HCT116 (cell line): Measurements from ENCODE around the gene BTNL3. TPM values are rescaled to one million over a fixed set of nuclear protein-coding genes. Genes with fewer than 3 reads are reported as not detected.

Source experiments
- ATAC-seq: fragments of 200-7000 bp; cut with Tn5 transposase; 2 replicates; pipeline ENCODE4 v1.9.1; 2020; ENCODE audit warnings: mild to moderate bottlenecking, moderate library complexity
- BruUV-seq: library from RNA; stranded (reverse); fragments of 400-500 nt; replicated peaks from 2 replicates; lab custom pipeline; 2021; lab: Mats Ljungman, UMichigan
- CTCF ChIA-PET: fragments of 300-600 bp; sonication (Branson Sonifier 250); formaldehyde crosslinking; loops from one replicate; lab custom pipeline; 2021; ENCODE audit warnings: antibody characterized with exemption; lab: Charles Lee
- POLR2A ChIA-PET: fragments of 300-600, 350-600 bp; sonication (Branson Sonifier 250); formaldehyde crosslinking; loops from one replicate; lab custom pipeline; 2021; ENCODE audit warnings: antibody characterized with exemption; lab: Charles Lee
- RAD21 ChIA-PET, 2 experiments: fragments of 300-600 bp; sonication (Branson Sonifier 250); formaldehyde crosslinking; loops; one replicate each; lab custom pipeline; 2023; ENCODE audit warnings: low total read pairs in 2 of 2; ENCODE audit not compliant: uncharacterized antibody in 2 of 2, unreplicated experiment in 2 of 2, low non-redundant PET in 1 of 2; lab: Charles Lee
- DNase-seq: peaks from one replicate; pipeline ENCODE4 v3.0.0-alpha.2; 2010; ENCODE audit warnings: low read depth, low spot score
- H2AFZ ChIP-seq: fragments of 200-600 bp; shearing (Covaris generic), sonication (generic); 2 replicates; pipeline ENCODE4 v1.6.1; 2017; ENCODE audit warnings: low read depth, mixed run types, mixed read lengths, antibody characterized with exemption, low read length; ENCODE audit not compliant: poor library complexity, severe bottlenecking
- H3K27ac ChIP-seq: 2 replicates; pipeline ENCODE4 v1.5.1; 2012; ENCODE audit warnings: low read depth, low read length
- H3K27me3 ChIP-seq: fragments of 200-600 bp; sonication (generic); 2 replicates; pipeline ENCODE4 v1.6.1; 2016; ENCODE audit warnings: mixed run types, low read length, mixed read lengths; ENCODE audit not compliant: insufficient read depth
- H3K36me3 ChIP-seq, 2 experiments: fragments of 200-500 bp in 1 of 2; fragments of 200-600 bp in 1 of 2; sonication (Bioruptor generic) in 1 of 2; sonication (generic) in 1 of 2; 2 replicates each; pipeline versions ENCODE4 v1.5.1 to v1.6.1; 2014 to 2016; ENCODE audit warnings: low read length in 2 of 2, inconsistent platforms in 1 of 2, mixed read lengths in 1 of 2, mixed run types in 1 of 2; ENCODE audit not compliant: insufficient read depth in 2 of 2, control insufficient read depth in 1 of 2
- H3K4me1 ChIP-seq, 2 experiments: fragments of 200-600 bp in 1 of 2; sonication (generic) in 1 of 2; 2 replicates each; pipeline versions ENCODE4 v1.5.1 to v1.6.1; 2012 to 2017; ENCODE audit warnings: low read length in 2 of 2, inconsistent platforms in 1 of 2, mild to moderate bottlenecking in 1 of 2, mixed read lengths in 1 of 2, mixed run types in 1 of 2, moderate library complexity in 1 of 2; ENCODE audit not compliant: insufficient read depth in 2 of 2, control insufficient read depth in 1 of 2
- H3K4me2 ChIP-seq: fragments of 200-600 bp; sonication (generic); 2 replicates; pipeline ENCODE4 v1.6.1; 2017; ENCODE audit warnings: mixed run types, low read length, mixed read lengths
- H3K4me3 ChIP-seq, 2 experiments: fragments of 200-600 bp in 1 of 2; sonication (generic) in 1 of 2; replicated peaks in 1 of 2; 2 replicates each; pipeline ENCODE4 v1.5.1; 2011 to 2016; ENCODE audit warnings: low read length in 2 of 2, control low read depth in 1 of 2, low read depth in 1 of 2, mild to moderate bottlenecking in 1 of 2, mixed read lengths in 1 of 2, mixed run types in 1 of 2
- H3K79me2 ChIP-seq: fragments of 200-600 bp; sonication (generic); 2 replicates; pipeline ENCODE4 v1.6.1; 2017; ENCODE audit warnings: mild to moderate bottlenecking, mixed run types, low read length, moderate library complexity, mixed read lengths; ENCODE audit not compliant: insufficient read depth
- H3K9ac ChIP-seq: fragments of 200-600 bp; sonication (generic); 2 replicates; pipeline ENCODE4 v1.6.1; 2016; ENCODE audit warnings: low read length, mixed read lengths
- H3K9me2 ChIP-seq: fragments of 200-600 bp; sonication (generic), shearing (Covaris generic); 2 replicates; pipeline ENCODE4 v1.6.1; 2017; ENCODE audit warnings: mixed run types, mild to moderate bottlenecking, moderate library complexity; ENCODE audit not compliant: insufficient read depth
- H3K9me3 ChIP-seq, 2 experiments: fragments of 200-500 bp in 1 of 2; fragments of 200-600 bp in 1 of 2; sonication (Bioruptor generic) in 1 of 2; sonication (generic) in 1 of 2; 2 replicates each; pipeline ENCODE4 v1.6.1; 2014 to 2017; ENCODE audit warnings: low read length in 2 of 2, mixed read lengths in 2 of 2, inconsistent platforms in 1 of 2, low read depth in 1 of 2, mild to moderate bottlenecking in 1 of 2, mixed run types in 1 of 2, moderate library complexity in 1 of 2; ENCODE audit not compliant: control insufficient read depth in 1 of 2, insufficient read depth in 1 of 2
- H4K20me1 ChIP-seq: fragments of 200-600 bp; sonication (generic), shearing (Covaris generic); 2 replicates; pipeline ENCODE4 v1.6.1; 2017; ENCODE audit warnings: mixed run types, mild to moderate bottlenecking, moderate library complexity; ENCODE audit not compliant: insufficient read depth
- CBX3 ChIP-seq: IDR thresholded peaks from 2 replicates; pipeline ENCODE4 v1.6.1; 2012; ENCODE audit warnings: low read depth
- CEBPB ChIP-seq: IDR thresholded peaks from 2 replicates; pipeline ENCODE4 v1.6.1; 2012; ENCODE audit warnings: low read depth
- EGR1 ChIP-seq: IDR thresholded peaks from 2 replicates; pipeline ENCODE4 v1.6.1; 2012; ENCODE audit warnings: low read depth
- ELF1 ChIP-seq: IDR thresholded peaks from 2 replicates; pipeline ENCODE4 v1.6.1; 2012; ENCODE audit warnings: low read depth, borderline replicate concordance
- EZH2 ChIP-seq: fragments of 200-600 bp; sonication (generic); IDR thresholded peaks from 2 replicates; pipeline ENCODE4 v1.6.1; 2017; ENCODE audit warnings: antibody characterized with exemption, mixed run types
- EZH2phosphoT487 ChIP-seq: fragments of 200-600 bp; IDR thresholded peaks from 2 replicates; pipeline ENCODE4 v1.6.1; 2018; ENCODE audit warnings: antibody characterized with exemption, borderline replicate concordance
- POLR2A ChIP-seq: IDR thresholded peaks from 2 replicates; pipeline ENCODE4 v1.7.0; 2011; ENCODE audit warnings: borderline replicate concordance; ENCODE audit not compliant: insufficient read depth, insufficient read length; ENCODE audit errors: extremely low read depth
- POLR2AphosphoS5 ChIP-seq: IDR thresholded peaks from 2 replicates; pipeline ENCODE4 v1.6.1; 2011; ENCODE audit warnings: mild to moderate bottlenecking, low read depth, low read length, moderate library complexity
- RAD21 ChIP-seq: IDR thresholded peaks from 2 replicates; pipeline ENCODE4 v1.6.1; 2012; ENCODE audit warnings: low read depth, mild to moderate bottlenecking
- REST ChIP-seq: IDR thresholded peaks from 2 replicates; pipeline ENCODE4 v1.6.1; 2012; ENCODE audit warnings: low read depth
- SIN3A ChIP-seq: IDR thresholded peaks from 2 replicates; pipeline ENCODE4 v1.6.1; 2012; ENCODE audit warnings: low read depth
- SP1 ChIP-seq: IDR thresholded peaks from 2 replicates; pipeline ENCODE4 v1.6.1; 2012; ENCODE audit warnings: low read depth
- SRF ChIP-seq: IDR thresholded peaks from 2 replicates; pipeline ENCODE4 v1.6.1; 2012; ENCODE audit warnings: low read depth
- TCF7L2 ChIP-seq: IDR thresholded peaks from 2 replicates; pipeline ENCODE4 v1.7.0; 2011; ENCODE audit warnings: borderline replicate concordance, inconsistent platforms; ENCODE audit not compliant: insufficient read depth, insufficient read length; ENCODE audit errors: extremely low read depth
- ZFX ChIP-seq: fragments of 450-650 bp; IDR thresholded peaks from 2 replicates; pipeline ENCODE4 v1.6.1; 2017
- intact Hi-C: fragments of 100-400 bp; cut with micrococcal nuclease; formaldehyde crosslinking; loops from 2 replicates; pipeline ENCODE4 v1.10.0; 2022
- total RNA-seq: library from RNA; stranded (reverse); gene quantifications from one replicate; pipeline ENCODE4 v1.2.1, GENCODE V29; 2021; ENCODE audit not compliant: unreplicated experiment
- TF ChIP-seq, protein P1 (sequence below): IDR thresholded peaks from 2 replicates; pipeline ENCODE4 v1.6.1; 2011; ENCODE audit warnings: mild to moderate bottlenecking, low read length, moderate library complexity; ENCODE audit not compliant: insufficient replicate concordance; ENCODE audit errors: extremely low read depth

The BTNL3 gene
- total RNA-seq, 1 experiment from 2014 or later, result not detected

- no peak overlapping the region for H3K9ac ChIP-seq
- H4K20me1 ChIP-seq, result no peaks in the 10 kb centered on the region
- POLR2A ChIA-PET, result no interaction called here
- BruUV-seq, result TSS peak; percentile 64
- no peak overlapping the region for H3K4me2 ChIP-seq
- TF ChIP-seq EZH2phosphoT487, result no peak
- TF ChIP-seq EGR1, result no peak
- TF ChIP-seq, protein P1, sequence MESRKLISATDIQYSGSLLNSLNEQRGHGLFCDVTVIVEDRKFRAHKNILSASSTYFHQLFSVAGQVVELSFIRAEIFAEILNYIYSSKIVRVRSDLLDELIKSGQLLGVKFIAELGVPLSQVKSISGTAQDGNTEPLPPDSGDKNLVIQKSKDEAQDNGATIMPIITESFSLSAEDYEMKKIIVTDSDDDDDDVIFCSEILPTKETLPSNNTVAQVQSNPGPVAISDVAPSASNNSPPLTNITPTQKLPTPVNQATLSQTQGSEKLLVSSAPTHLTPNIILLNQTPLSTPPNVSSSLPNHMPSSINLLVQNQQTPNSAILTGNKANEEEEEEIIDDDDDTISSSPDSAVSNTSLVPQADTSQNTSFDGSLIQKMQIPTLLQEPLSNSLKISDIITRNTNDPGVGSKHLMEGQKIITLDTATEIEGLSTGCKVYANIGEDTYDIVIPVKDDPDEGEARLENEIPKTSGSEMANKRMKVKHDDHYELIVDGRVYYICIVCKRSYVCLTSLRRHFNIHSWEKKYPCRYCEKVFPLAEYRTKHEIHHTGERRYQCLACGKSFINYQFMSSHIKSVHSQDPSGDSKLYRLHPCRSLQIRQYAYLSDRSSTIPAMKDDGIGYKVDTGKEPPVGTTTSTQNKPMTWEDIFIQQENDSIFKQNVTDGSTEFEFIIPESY, result no peak
- TF ChIP-seq SP1, result no peak
- TF ChIP-seq TCF7L2, result no peak
- no peak for TF ChIP-seq POLR2AphosphoS5
- TF ChIP-seq ELF1, result no peak
- TF ChIP-seq REST, result no peak
- no peak for TF ChIP-seq CBX3
- TF ChIP-seq POLR2A, result no peak
- no peak for TF ChIP-seq SIN3A
- no peak for TF ChIP-seq EZH2
- no peak for TF ChIP-seq CEBPB
- no peak for TF ChIP-seq ZFX
- no peak for TF ChIP-seq SRF
- TF ChIP-seq RAD21, result no peak
- TF ChIP-seq, all 23 proteins: peak for 0
- Histone ChIP-seq H3K4me1 (peaks cover 3 to 17% of the 10 kb centered on the region in 2 experiments; a peak in 3 of 4 replicates), H3K9me2 (no peaks in the 10 kb centered on the region), H3K27me3 (no peaks in the 10 kb centered on the region), H3K36me3 (no peaks in the 10 kb centered on the region), H3K9me3 (no peaks in the 10 kb centered on the region), H3K27ac (no peak overlapping the region), H2AFZ (no peak overlapping the region), H3K4me3 (no peak overlapping the region), H3K79me2 (no peaks in the 10 kb centered on the region)
- intact Hi-C loops, result no loop called here
- CTCF ChIA-PET, result no interaction called here
- no peak for DNase-seq
- RAD21 ChIA-PET, result no interaction called here
- no peak for ATAC-seq
Measured at GRCh38 chr5:181054871-181055459, 66.3 kb downstream of the BTNL3 start.
